GM19455 (cell line): ENCODE results near the gene HSPA6.
"Not testable (repeated sequence)": the region's sequence is repeated elsewhere in the genome, so short reads cannot be mapped to it uniquely, and the experiment has no call there.

Source experiments
- ATAC-seq: cut with Tn5 transposase; IDR thresholded peaks from one replicate; pipeline ENCODE4 v1.9.1; 2021; ENCODE audit not compliant: unreplicated experiment

The HSPA6 gene

DNA sequence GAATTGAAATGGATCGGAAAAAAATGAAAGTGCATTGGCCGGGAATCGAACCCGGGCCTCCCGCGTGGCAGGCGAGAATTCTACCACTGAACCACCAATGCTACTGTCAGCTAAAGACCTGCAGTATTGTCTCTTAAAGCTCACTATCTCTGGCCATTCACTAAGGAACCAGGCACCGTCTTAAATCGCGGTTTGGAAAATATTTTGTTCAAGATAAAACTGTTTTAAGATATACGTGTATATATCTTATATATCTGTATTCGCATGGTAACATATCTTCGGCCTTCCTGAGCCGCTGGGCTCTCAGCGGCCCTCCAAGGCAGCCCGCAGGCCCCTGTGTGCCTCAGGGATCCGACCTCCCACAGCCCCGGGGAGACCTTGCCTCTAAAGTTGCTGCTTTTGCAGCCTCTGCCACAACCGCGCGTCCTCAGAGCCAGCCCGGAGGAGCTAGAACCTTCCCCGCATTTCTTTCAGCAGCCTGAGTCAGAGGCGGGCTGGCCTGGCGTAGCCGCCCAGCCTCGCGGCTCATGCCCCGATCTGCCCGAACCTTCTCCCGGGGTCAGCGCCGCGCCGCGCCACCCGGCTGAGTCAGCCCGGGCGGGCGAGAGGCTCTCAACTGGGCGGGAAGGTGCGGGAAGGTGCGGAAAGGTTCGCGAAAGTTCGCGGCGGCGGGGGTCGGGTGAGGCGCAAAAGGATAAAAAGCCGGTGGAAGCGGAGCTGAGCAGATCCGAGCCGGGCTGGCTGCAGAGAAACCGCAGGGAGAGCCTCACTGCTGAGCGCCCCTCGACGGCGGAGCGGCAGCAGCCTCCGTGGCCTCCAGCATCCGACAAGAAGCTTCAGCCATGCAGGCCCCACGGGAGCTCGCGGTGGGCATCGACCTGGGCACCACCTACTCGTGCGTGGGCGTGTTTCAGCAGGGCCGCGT, at the start of gene HSPA6:
TSS of gene HSPA6 (plus strand) at position 724 of the 925 bp plus-strand sequence. CDS start at position 843, 119 bp downstream.
- peak; percentile 63 for ATAC-seq

DNA sequence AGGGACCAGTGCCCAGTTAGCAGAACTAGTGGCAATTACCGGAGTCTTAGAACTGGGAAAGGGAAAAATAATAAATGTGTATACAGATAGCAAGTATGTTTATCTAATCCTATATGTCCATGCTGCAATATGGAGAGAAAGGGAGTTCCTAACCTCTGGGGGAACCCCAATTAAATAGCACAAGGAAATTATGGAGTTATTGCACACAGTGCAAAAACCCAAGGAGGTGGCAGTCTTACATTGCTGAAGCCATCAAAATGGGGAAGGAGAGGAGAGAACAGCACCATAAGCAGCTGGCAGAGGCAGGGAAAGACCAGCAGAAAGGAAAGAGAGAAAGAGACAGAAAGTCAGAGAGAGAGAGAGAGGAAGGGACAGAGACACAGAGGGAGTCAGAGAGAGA, 46.6 kb upstream of the HSPA6 start:
- not testable (repeated sequence) for ATAC-seq

DNA sequence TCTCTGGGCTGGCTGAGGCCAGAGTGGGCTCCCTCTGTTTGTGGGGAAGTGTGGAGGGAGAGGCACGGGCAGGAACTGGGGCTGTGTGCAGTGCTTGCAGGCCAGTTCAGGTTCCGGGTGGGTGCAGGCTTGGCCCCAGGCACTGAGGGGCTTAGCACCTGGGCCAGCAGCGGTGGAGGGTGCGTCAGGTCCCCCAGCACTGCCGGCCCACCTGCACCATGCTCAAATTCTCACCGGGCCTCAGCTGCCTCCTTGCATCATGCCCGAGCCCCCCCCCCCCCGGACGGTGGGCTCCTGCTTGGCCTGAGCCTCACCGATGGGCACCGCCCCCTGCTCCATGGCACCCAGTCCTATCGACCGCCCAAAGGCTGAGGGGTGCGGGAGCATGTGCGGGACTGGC, 45.4 kb upstream of the HSPA6 start:
- ATAC-seq = no peak

DNA sequence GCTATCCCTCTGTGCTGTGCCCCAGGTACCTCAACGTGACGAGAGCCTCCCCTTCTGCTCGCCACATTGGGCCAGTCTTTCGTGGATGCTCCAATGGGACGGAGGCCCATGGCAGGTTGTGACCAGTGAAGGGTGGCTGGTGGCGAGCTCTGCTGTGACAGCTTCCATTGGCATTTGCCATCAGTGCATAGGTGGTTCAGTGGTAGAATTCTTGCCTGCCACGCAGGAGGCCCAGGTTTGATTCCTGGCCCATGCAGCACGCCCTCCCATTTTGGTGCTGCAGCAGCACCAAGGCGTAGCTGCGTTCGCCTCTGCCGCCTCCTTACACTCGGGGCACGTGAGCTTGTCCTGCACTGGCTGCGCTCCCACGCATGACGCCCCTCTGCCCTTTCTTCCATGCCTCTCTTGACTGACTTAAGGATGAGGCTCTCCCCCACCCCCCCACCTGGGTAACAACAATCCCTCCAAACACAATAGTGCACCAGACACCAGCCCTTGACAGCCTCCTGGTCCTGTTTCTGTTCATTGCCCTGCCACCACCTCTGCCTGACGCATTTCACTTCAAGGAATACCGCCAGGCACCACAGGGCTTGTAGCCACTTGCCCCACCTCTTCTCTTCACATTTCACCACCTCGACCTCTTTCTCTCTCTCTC, 43.8 kb upstream of the HSPA6 start:
- no peak for ATAC-seq

DNA sequence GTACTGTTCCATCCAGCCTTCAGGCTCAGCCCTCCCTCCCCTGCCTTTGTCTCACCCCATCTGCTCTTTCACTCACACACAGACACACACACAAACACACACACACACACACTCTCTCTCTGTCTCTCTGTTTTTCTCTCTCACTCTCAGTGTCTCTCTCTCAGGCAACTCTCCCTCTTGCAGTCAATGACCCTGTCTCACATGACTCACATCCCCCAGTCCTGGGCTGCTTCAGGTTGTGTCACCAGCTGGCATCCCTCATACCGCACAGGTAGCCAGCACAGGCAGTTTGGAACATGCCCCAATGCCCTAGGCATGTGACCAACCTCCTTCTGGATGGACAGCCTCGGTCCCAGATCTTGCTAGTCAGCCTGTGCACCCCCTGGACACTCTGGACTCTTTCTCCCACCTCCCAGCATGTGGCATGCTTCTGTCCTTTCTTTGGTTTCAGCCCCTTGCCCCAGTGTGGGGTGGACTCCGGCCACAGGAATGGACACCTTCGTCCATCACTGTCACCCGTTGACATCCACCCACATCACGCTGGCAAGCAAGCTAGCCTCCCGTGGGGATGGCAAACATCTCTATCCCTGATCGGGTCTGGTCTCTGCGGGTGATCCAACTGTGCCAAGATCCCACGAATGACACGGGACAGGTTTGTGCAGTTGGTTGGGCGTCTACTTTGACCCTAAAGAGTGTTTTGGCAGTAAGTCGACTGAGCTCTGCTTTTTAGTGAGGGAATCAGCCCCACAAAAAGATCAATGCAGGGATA, 42.5 kb upstream of the HSPA6 start:
- no peak for ATAC-seq

DNA sequence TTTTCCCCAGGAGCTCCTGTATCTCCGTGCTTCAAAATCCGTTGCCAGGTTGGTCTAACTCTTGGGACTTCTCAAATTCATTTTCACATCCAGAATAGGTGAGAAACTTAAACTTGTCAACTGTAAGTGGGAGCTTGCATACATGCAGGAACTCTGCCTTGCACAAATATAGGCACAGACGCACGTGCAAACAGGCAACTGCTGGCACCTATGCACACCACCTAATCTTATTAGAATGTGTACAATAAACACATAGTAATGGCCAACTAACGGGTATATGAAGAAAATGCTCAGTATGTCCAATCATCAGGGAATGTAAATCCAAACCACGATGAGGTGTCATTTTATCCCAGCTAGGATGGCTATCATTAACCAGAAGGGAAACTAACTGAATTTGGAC, 41.7 kb upstream of the HSPA6 start:
- no peak for ATAC-seq

DNA sequence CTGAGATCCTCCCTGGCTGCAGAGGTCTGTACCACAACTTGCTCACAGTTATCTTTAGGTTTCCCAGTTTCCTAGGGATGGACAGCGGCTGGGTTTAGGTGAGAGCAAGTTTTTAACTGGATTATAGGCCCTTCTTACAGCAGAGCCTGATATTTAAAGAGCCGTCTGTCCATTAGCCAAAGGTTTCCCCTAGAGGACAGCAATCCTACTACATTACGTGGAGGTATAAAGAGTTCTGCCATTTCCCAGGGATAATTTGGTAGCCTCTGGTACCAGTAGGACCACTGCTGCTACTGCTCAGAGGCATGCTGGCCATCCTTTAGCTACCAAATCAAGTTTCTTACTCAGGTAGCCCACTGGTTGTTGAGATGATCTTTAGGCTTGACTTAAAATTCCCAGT, 41.0 kb upstream of the HSPA6 start:
- ATAC-seq = no peak

DNA sequence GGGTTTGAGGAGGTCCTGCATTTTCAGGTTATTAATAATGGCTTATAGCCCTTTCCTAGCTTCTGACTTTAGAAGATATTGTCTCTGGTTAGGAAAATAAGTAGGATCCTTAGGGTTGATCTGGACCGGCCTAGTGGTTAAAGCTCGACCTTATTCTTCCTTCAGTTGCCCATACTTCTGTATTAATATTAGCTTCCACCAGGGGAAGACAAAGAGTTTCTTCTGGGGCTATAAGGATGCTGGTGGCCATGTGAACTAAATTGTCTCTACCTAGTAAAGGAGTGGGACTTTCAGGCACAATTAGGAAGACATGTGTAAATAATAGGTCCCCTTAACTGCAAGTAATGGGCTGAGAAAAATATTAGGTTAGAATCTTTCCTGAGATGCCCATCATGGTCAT, 39.7 kb upstream of the HSPA6 start:
- ATAC-seq = no peak

DNA sequence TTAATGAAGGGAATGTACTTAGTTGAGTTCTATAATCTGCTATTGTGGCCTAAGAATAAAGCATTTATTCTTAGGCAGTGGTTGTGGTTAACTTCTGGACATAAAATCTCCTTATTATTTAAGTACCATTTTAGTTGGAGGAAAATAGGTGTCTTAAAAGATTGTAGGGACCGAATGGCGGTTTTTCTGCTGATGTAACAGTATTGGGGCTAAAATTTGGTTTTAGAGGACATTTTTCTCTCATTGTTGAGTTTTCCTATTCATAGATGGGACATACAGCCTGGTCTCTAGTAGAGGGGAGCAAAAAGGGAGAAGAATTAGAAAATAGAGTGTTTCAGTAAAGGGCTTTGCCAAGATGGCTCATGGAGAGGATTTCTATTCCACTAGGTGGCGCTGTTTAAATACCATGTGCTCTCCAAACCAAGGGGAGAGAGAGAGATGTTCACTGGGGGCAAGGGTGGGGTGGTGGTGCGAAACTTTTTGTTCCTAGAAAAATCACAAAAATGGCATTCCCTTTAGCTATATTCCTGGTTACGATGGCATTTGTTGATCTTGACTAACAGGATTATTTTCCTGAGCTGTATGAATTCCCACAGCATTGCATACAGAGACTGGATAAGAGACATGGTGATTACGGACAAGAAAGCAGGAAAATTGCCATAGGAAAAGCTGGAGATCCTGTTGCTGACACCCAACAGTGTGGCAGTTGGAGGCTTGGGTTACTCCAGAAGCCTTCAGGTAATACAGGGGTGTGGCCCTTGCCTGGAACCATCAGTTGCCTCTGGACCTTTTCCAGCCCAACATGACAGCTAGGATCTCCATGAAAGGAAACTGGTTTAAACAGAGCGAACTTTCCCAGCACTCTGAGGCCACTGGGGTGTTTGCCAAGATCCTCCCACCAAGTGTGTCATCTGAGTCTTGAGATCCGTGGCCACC, 37.3 kb upstream of the HSPA6 start:
- ATAC-seq = no peak

DNA sequence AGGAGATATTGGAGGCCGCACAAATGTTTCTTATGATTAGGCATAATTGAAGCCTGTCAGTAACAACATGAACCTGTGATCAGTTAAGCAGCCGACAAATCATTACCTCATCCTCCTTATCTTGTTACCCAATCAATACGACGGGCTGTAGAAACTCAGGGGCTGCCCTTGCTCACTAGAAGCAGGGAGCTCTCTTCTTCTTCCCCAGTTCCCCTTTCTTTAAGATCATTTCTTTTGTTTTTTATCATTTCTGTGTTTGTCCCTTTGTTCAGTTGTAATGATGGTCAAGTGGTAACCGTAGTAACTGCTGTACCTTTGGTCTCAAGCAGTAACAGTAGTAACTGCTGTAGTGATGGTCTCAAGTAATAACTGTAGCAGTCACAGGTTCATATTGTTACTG, 32.9 kb upstream of the HSPA6 start:
- no peak for ATAC-seq

DNA sequence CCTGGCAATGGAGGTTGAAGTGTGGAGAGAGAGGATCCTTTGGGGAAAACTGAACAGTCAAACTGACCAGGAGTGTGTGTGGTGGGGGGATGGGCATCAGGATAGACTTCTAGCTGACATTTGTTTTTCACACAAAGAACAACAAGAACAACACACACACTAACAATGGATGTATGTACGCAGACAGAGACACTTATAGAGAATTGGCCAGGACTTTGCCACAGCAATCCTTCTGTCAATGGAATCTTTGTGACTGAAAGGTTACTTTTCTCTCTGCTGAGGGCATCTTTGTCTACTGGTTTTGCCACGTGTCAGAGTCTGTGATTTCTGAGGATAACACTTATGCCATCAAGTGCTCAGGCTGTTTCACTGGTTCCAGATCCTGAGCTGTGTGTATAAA, 31.5 kb upstream of the HSPA6 start:
- no peak for ATAC-seq

DNA sequence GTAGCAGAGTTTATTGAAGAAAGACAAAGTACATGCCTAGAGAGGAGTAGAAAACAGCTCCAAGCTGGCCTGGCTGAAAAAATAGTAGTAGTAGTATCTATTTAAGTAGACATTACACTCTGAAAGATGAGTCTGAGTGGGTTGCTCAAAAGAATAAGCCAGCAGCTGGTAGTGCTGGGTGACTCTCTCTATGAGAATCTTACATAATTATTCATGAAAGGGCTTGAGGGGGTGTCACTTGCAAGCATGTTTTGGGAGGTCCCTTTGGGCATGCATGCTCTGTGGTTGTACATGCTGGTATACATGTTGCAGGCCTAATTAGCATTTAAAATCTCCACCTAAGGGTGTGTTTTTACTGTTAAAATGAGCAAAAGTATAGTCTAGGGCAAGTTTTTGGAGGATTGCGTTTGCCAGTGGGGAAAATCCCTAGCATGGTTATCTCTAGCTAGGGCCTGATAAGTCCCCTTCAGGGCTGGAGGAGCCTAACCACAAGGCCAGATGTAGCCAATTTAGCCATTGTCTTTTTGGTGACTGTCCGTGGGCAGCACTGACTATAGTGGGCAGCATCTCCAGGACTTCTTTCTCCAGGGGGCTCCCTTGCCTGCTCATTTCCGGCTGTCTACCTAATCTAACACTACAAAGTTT, 30.1 kb upstream of the HSPA6 start:
- ATAC-seq = no peak

DNA sequence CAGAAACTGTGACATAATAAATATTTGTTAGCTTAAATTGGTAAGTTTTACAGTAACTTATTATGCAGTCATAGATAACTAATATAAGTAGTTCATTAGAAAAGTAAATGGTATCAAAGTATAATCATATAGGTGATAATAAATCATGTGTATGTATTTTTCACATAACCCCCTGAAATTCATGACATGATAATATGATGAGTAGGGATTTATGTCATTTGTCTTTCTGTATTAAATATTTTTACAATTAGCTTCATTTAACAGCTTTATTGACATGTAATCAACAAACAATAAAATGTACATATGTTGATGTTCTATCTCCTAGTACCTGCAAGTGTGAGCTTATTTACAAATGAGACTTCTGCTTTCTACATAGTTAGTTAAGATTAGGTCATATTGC, 28.9 kb upstream of the HSPA6 start:
- ATAC-seq = no peak

DNA sequence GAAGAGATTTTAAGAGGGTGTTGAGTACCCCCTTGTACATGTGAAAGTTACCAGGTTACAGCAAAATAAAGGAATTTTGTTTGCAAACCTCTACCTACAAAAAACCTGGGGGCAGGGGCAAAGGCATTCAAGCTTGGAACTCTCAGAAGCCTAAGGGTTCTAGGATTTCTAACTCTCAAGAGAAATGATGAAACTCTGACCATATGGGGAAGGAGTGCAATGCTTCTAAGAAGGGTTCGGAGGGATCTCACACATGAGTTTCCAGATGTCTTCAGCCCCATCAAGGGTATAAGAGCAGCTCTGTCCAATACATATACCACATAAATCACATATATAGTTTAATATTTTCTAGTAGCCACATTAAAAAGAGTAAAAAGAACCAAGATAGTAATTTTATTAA, 26.4 kb upstream of the HSPA6 start:
- no peak for ATAC-seq

DNA sequence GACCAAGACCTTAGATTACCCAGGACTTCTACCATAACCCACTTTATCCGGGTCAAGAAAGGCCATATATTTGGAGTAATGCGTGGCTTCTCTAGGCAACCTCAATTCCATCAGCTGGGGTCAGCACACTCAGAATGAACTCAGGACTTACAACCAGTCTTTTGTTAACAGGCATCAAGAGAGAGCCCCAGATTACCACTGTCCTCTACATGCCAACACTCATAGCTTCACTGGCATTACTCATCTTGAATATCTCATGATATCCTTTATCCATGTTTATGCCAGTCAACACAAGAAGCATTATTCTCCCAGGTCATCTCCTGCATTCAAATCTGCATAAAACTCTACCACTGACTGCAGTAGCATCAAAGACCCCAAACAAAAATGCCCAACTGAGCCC, 25.7 kb upstream of the HSPA6 start:
- ATAC-seq = no peak

DNA sequence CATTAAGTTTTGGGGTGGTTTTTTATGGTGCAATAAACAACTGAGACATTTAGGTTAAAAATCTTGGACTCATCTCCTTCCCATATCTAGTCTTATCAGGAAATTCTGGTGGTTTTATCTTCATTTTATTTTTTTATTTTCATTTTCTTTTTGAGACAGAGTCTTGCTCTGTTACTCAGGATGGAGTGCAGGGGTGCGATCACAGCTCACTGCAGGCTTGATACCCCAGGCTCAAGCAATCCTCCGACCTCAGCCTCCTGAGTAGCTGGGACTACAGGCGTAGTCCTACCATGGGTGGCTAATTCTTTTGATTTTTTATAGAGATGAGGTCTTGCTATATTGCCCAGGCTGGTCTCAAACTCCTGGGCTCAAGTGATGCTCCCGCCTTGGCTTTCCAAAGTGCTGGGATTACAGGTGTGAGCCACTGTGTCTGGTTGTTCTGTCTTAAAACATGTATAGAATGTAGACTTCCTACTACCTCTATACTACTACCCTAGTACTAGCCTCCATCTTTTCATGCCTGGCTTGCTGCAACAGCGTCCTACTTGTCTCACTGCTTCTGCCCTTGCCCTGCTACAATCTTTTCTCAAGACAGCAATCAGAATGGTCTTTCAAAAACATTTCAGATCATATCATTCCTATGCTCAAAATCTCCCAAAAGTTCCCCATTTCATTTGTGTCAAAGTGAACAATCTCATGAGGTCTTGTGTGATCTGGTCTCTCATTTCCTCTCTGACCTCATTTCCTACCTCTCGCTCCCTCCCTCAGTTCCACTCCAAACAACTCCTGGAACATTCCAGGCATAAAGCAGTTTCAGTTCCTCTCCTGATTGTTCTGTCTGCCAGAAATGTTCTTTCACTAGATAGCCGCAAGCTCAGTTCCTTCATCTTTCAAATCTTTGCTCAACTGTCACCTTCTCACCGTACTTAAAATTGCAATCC, 25.0 kb upstream of the HSPA6 start:
- no peak for ATAC-seq

DNA sequence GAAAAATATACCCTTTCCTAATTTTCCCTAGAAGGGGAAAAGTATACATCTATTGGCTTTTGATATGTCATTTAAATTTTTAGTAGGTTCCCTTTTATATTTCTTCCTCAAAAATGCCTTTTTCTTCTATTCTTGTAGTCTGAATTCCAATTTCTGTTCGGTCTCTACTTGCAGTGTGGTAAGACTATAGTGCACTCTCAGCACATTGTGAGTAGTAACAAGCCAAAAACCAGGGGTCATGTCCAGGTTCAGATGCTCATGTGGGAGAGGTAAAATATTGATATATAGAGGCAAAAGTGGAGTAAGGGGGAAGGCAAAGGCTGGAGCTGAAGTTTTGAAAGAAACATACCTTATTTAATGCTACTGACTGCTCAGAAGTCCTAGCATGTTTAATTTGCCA, 23.1 kb upstream of the HSPA6 start:
- no peak for ATAC-seq

DNA sequence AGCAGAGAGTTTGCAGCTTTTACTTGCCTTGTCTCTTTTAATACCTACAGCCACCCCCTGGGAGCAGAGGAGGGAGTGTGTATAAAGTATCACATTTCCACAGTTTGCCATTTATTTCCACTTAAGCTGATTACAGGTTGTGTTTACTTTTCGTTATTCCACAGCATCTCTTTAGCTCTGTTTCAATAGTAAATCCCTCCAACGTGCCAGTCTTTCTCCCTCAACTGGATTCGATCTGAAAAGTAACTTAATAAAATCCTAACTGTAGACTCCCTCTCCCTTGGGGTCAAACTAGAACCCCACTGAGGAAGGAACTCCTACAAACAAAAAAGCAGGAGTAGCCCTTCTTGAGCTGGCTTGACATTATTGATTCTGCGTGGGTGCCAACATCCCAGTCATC, 22.2 kb upstream of the HSPA6 start:
- no peak for ATAC-seq
